ENCODE results near the gene CELF4.

- TF ChIP-seq EZH2 (IDR thresholded peaks at IDR 0.05; ENCODE audit: low read length, missing control alignments): no peak
- TF ChIP-seq, protein P1, sequence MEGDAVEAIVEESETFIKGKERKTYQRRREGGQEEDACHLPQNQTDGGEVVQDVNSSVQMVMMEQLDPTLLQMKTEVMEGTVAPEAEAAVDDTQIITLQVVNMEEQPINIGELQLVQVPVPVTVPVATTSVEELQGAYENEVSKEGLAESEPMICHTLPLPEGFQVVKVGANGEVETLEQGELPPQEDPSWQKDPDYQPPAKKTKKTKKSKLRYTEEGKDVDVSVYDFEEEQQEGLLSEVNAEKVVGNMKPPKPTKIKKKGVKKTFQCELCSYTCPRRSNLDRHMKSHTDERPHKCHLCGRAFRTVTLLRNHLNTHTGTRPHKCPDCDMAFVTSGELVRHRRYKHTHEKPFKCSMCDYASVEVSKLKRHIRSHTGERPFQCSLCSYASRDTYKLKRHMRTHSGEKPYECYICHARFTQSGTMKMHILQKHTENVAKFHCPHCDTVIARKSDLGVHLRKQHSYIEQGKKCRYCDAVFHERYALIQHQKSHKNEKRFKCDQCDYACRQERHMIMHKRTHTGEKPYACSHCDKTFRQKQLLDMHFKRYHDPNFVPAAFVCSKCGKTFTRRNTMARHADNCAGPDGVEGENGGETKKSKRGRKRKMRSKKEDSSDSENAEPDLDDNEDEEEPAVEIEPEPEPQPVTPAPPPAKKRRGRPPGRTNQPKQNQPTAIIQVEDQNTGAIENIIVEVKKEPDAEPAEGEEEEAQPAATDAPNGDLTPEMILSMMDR (conservative IDR thresholded peaks at IDR 0.05 in 1 of 2, IDR thresholded peaks at IDR 0.05 in 1 of 2; ENCODE audit: low read depth in 1 of 2, low read length in 2 of 2): no peak
These were observed 29.6 kb downstream of the CELF4 start for GRCh38 chr18:37535968-37536367.
